SK-N-SH (cell line): ENCODE measurements around the gene NME3. TPM values are rescaled to one million over a fixed set of nuclear protein-coding genes. Genes with fewer than 3 reads are reported as not detected.

Source experiments
- CTCF ChIA-PET: fragments of 300-600, 350-600 bp; formaldehyde crosslinking; extraction: SDS; loops from one replicate; lab custom pipeline; 2021; lab: Yijun Ruan, JAX
- POLR2A ChIA-PET: fragments of 350-600 bp; sonication (Branson Sonifier 250); formaldehyde crosslinking; extraction: SDS; loops from one replicate; lab custom pipeline; 2020; ENCODE audit warnings: antibody characterized with exemption, inconsistent platforms; lab: Yijun Ruan, JAX
- DNase-seq: peaks from one replicate; pipeline ENCODE4 v3.0.0; 2012
- H2AFZ ChIP-seq: fragments of 200-600 bp; sonication (generic); 2 replicates; pipeline ENCODE4 v1.8.1; 2016; ENCODE audit warnings: antibody characterized with exemption, mild to moderate bottlenecking, low read depth
- H3F3A ChIP-seq: fragments of 200-600 bp; sonication (generic); replicated peaks from 2 replicates; pipeline ENCODE3; 2016; ENCODE audit warnings: antibody characterized with exemption, mild to moderate bottlenecking; ENCODE audit not compliant: insufficient read depth
- H3K27ac ChIP-seq, 2 experiments: fragments of 200-500 bp in 1 of 2; fragments of 200-600 bp in 1 of 2; sonication (Bioruptor generic) in 1 of 2; sonication (generic), shearing (Covaris generic) in 1 of 2; 2 replicates each; pipeline versions ENCODE4 v1.5.1 to v1.6.1; 2014 to 2016; ENCODE audit warnings: low read depth in 2 of 2, inconsistent platforms in 1 of 2, low read length in 1 of 2, mild to moderate bottlenecking in 1 of 2, mixed read lengths in 1 of 2
- H3K27me3 ChIP-seq: fragments of 200-600 bp; sonication (generic), shearing (Covaris generic); 2 replicates; pipeline ENCODE4 v1.6.1; 2016; ENCODE audit warnings: mixed run types; ENCODE audit not compliant: insufficient read depth
- H3K36me3 ChIP-seq, 2 experiments: fragments of 200-500 bp in 1 of 2; fragments of 200-600 bp in 1 of 2; sonication (Bioruptor generic) in 1 of 2; sonication (generic) in 1 of 2; replicated peaks in 1 of 2; 2 replicates each; pipeline versions ENCODE3 to v1.5.1; 2014 to 2016; ENCODE audit warnings: low read length in 1 of 2, mild to moderate bottlenecking in 1 of 2; ENCODE audit not compliant: insufficient read depth in 2 of 2, control insufficient read depth in 1 of 2
- H3K4me1 ChIP-seq, 2 experiments: fragments of 200-500 bp in 1 of 2; fragments of 200-600 bp in 1 of 2; sonication (Bioruptor generic) in 1 of 2; sonication (generic), shearing (Covaris generic) in 1 of 2; 2 replicates each; pipeline versions ENCODE4 v1.5.1 to v1.6.1; 2014 to 2016; ENCODE audit warnings: low read depth in 1 of 2, low read length in 1 of 2, mixed run types in 1 of 2; ENCODE audit not compliant: insufficient read depth in 2 of 2, control insufficient read depth in 1 of 2
- H3K4me2 ChIP-seq: fragments of 200-600 bp; sonication (generic), shearing (Covaris generic); 2 replicates; pipeline ENCODE4 v1.6.1; 2017; ENCODE audit warnings: mixed run types
- H3K4me3 ChIP-seq, 2 experiments: fragments of 200-500 bp in 1 of 2; fragments of 200-600 bp in 1 of 2; sonication (Bioruptor generic) in 1 of 2; sonication (generic), shearing (Covaris generic) in 1 of 2; 2 replicates each; pipeline versions ENCODE4 v1.5.1 to v1.8.1; 2014 to 2016; ENCODE audit warnings: low read depth in 2 of 2, inconsistent platforms in 1 of 2, low read length in 1 of 2, mild to moderate bottlenecking in 1 of 2, mixed read lengths in 1 of 2, moderate library complexity in 1 of 2
- H3K79me2 ChIP-seq: fragments of 200-600 bp; sonication (generic); 2 replicates; pipeline ENCODE4 v1.8.1; 2017; ENCODE audit warnings: mild to moderate bottlenecking; ENCODE audit not compliant: insufficient read depth
- H3K9ac ChIP-seq: fragments of 200-600 bp; sonication (generic); 2 replicates; pipeline ENCODE4 v1.6.1; 2017; ENCODE audit warnings: mixed run types
- H3K9me2 ChIP-seq: fragments of 200-600 bp; sonication (generic); 2 replicates; pipeline ENCODE4 v1.6.1; 2017; ENCODE audit warnings: mixed run types
- H3K9me3 ChIP-seq: fragments of 200-600 bp; sonication (generic); 2 replicates; pipeline ENCODE4 v1.6.1; 2017; ENCODE audit warnings: mixed run types, mild to moderate bottlenecking, moderate library complexity
- H4K20me1 ChIP-seq: fragments of 200-600 bp; sonication (generic); 2 replicates; pipeline ENCODE4 v1.6.1; 2017; ENCODE audit warnings: mild to moderate bottlenecking, mixed run types; ENCODE audit not compliant: insufficient read depth
- EP300 ChIP-seq, 2 experiments: IDR thresholded peaks; 2 replicates each; pipeline versions ENCODE4 v1.4.0 to v1.6.1; 2012; ENCODE audit warnings: borderline replicate concordance in 1 of 2, low read depth in 1 of 2, low read length in 1 of 2
- EZH2phosphoT487 ChIP-seq: fragments of 200-600 bp; sonication (generic); IDR thresholded peaks from 2 replicates; pipeline ENCODE4 v1.6.1; 2017; ENCODE audit warnings: low read depth, mixed run types, mild to moderate bottlenecking, antibody characterized with exemption, moderate library complexity, borderline replicate concordance
- FOXM1 ChIP-seq: IDR thresholded peaks from 2 replicates; pipeline ENCODE4 v1.4.0; 2012; ENCODE audit warnings: low read depth, mild to moderate bottlenecking
- GABPA ChIP-seq: IDR thresholded peaks from 2 replicates; pipeline ENCODE4 v1.4.0; 2012; ENCODE audit warnings: low read depth, mild to moderate bottlenecking
- GATA2 ChIP-seq: sonication (generic); formaldehyde crosslinking; IDR thresholded peaks from 2 replicates; pipeline ENCODE4 v1.5.0; 2020; ENCODE audit warnings: mild to moderate bottlenecking, missing genetic modification reagents
- JUND ChIP-seq: IDR thresholded peaks from 2 replicates; pipeline ENCODE4 v1.4.0; 2012
- TAF1 ChIP-seq: IDR thresholded peaks from 2 replicates; pipeline ENCODE4 v1.6.1; 2012; ENCODE audit warnings: low read depth, mild to moderate bottlenecking, low read length, moderate library complexity, borderline replicate concordance
- TEAD4 ChIP-seq: IDR thresholded peaks from 2 replicates; pipeline ENCODE4 v1.4.0; 2012; ENCODE audit warnings: mild to moderate bottlenecking, borderline replicate concordance; ENCODE audit not compliant: insufficient read depth
- USF2 ChIP-seq: fragments of 150-350 bp; IDR thresholded peaks from 2 replicates; pipeline ENCODE4 v1.6.1; 2017; ENCODE audit warnings: antibody characterized with exemption, low read length, low read depth, borderline replicate concordance
- YY1 ChIP-seq: IDR thresholded peaks from 2 replicates; pipeline ENCODE4 v1.4.0; 2012; ENCODE audit warnings: low read depth, mild to moderate bottlenecking
- WGBS: methylation state at CpG from one replicate; pipeline ENCODE4 v1.1.6; 2017; ENCODE audit warnings: low lambda C conversion rate; 5-methylcytosine and 5-hydroxymethylcytosine counted together
- polyA plus RNA-seq, 3 experiments: library from polyadenylated mRNA; depleted of rRNA; stranded (reverse); fragments of >200 nt; gene quantifications; 2 replicates each; pipeline ENCODE4 v1.2.3, GENCODE V29; 2012

The NME3 gene
- polyA plus RNA-seq, 1 of the 3 experiments (the other 2 are of a cell fraction), result 77.2 TPM

GRCh38 chr16:1747934-1748333 lies 23.4 kb downstream of the NME3 start (continued):
- TF ChIP-seq EP300 (IDR thresholded peaks at IDR 0.05; ENCODE audit: borderline replicate concordance in 1 of 2, low read depth in 1 of 2, low read length in 1 of 2) (no peak), YY1 (no peak), TAF1 (no peak), TEAD4 (no peak), GATA2 (CRISPR knock-in tag) (no peak), EZH2phosphoT487 (no peak), JUND (no peak)
- TF ChIP-seq, all 33 proteins: peak for 0

DNA sequence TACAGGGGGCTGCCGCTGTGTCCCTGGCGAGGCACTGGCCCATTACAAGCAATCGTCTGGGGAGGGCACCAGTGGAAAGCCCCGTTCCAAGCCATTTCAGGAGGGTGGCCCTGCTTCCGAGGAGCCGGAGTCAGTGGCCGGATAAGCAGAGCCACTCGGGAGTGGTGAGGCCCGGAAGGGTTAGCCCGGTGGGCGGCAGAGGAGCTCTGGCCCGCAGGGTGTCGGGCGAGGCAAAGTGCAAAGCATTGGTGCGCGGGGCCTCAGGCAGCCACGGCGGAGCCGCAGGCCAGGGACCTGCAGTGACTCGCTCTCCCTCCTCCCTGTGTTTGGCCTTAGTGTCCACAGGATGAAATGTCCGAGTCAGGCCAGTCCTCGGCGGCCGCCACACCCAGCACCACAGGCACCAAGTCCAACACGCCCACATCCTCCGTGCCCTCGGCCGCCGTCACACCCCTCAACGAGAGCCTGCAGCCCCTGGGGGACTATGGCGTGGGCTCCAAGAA lies 24.6 kb downstream of the NME3 start:
- CTCF ChIA-PET, result interaction anchor here (1.0 kb wide), 1 partner anchor 23 kb away, joined by 4 read pairs; no protein-coding TSS in a partner anchor
- DNase-seq, result no peak

GRCh38 chr16:1745900-1746692 lies 25.2 kb downstream of the NME3 start:
- ChIA-PET CTCF (interaction anchor here (0.7 to 1.0 kb wide), 2 partner anchors 22 to 23 kb away, joined by 3 to 4 read pairs; no protein-coding TSS in a partner anchor), POLR2A (interaction anchor here (0.7 kb wide), 1 partner anchor 10 kb away, joined by 4 read pairs; no protein-coding TSS in a partner anchor)
- H2AFZ ChIP-seq, result no peak overlapping the region
- H4K20me1 ChIP-seq, result no peaks in the 10 kb centered on the region
- H3F3A ChIP-seq, result no peaks in the 10 kb centered on the region
- H3K4me2 ChIP-seq, result no peak overlapping the region
- no peak for DNase-seq
- no peak overlapping the region for H3K4me3 ChIP-seq
- H3K9me3 ChIP-seq, result no peaks in the 10 kb centered on the region
- no peaks in the 10 kb centered on the region for H3K9me2 ChIP-seq
- no peaks in the 10 kb centered on the region for H3K27me3 ChIP-seq
- H3K4me1 ChIP-seq, result no peaks in the 10 kb centered on the region
- no peak overlapping the region for H3K9ac ChIP-seq
- peaks cover 4 to 59% of the 10 kb centered on the region in 2 experiments for H3K36me3 ChIP-seq
- no peak overlapping the region for H3K27ac ChIP-seq
- H3K79me2 ChIP-seq, result no peaks in the 10 kb centered on the region
- TF ChIP-seq USF2, result no peak
- no peak for TF ChIP-seq GABPA
- TF ChIP-seq, all 33 proteins: peak for 0
- 94% methylated on average over 12 of the region's 29 CpGs for WGBS

More for the DNA sequence above, 24.6 kb downstream of the NME3 start:
- Histone ChIP-seq H3K27ac (no peak overlapping the region), H3K79me2 (no peaks in the 10 kb centered on the region), H3K4me1 (no peaks in the 10 kb centered on the region), H4K20me1 (no peaks in the 10 kb centered on the region), H3F3A (no peaks in the 10 kb centered on the region), H2AFZ (no peak overlapping the region), H3K9me3 (no peaks in the 10 kb centered on the region), H3K9me2 (no peaks in the 10 kb centered on the region), H3K9ac (no peak overlapping the region)
- 71% methylated on average over 22 of the region's 31 CpGs for WGBS
- TF ChIP-seq GATA2 (CRISPR knock-in tag), result no peak
- TF ChIP-seq TEAD4, result no peak
- no peak for TF ChIP-seq FOXM1
- no peak for TF ChIP-seq YY1
- TF ChIP-seq, all 33 proteins: peak for 0
- H3K36me3 ChIP-seq, result peaks cover 4 to 56% of the 10 kb centered on the region in 2 experiments
- H3K27me3 ChIP-seq, result no peaks in the 10 kb centered on the region
- H3K4me2 ChIP-seq, result no peak overlapping the region
- no peak overlapping the region for H3K4me3 ChIP-seq
- POLR2A ChIA-PET, result no interaction called here
